A549 (cell line): ENCODE measurements around the gene FBXO41. TPM values are rescaled to one million over a fixed set of nuclear protein-coding genes. Genes with fewer than 3 reads are reported as not detected.
A peak's percentile ranks its signal among the peaks of the same experiment; 100 is the strongest.

ENCODE experiments used
- ATAC-seq, 2 experiments: fragments of 200-7000 bp in 1 of 2; fragments of >200 bp in 1 of 2; cut with Nextera tagmentation in 1 of 2; cut with Tn5 transposase in 1 of 2; 3 replicates each; pipeline versions ENCODE4 v1.8.0 to v1.9.1; 2018 to 2020; ENCODE audit warnings: mild to moderate bottlenecking in 1 of 2, moderate library complexity in 1 of 2
- CTCF ChIA-PET: fragments of 300-600 bp; sonication (Branson Sonifier 250); formaldehyde crosslinking; extraction: SDS; loops from one replicate; lab custom pipeline; 2021; ENCODE audit warnings: antibody characterized with exemption, inconsistent platforms; lab: Yijun Ruan, JAX
- POLR2A ChIA-PET: fragments of 350-600 bp; formaldehyde crosslinking; extraction: SDS; loops from one replicate; lab custom pipeline; 2021; ENCODE audit warnings: antibody characterized with exemption, inconsistent platforms; lab: Yijun Ruan, JAX
- DNase-seq, 2 experiments: peaks; one replicate each; pipeline versions ENCODE4 v3.0.0 to v3.0.0-alpha.2; 2011 to 2016; ENCODE audit warnings: low read depth in 1 of 2, low spot score in 1 of 2
- FAIRE-seq: peaks from 2 replicates; lab custom pipeline; 2011; peaks lifted over from hg19 to GRCh38; lab: Jason Lieb, UNC
- H3K27ac ChIP-seq, 2 experiments: fragments of >200 bp; sonication (Bioruptor Twin); formaldehyde crosslinking; 3 replicates each; pipeline ENCODE4 v1.5.1; 2016 to 2017
- H3K4me1 ChIP-seq: fragments of >200 bp; sonication (Bioruptor Twin); formaldehyde crosslinking; 3 replicates; pipeline ENCODE4 v1.6.1; 2016
- H3K4me2 ChIP-seq: fragments of >200 bp; sonication (Bioruptor Twin); formaldehyde crosslinking; 3 replicates; pipeline ENCODE4 v1.6.1; 2016
- H3K4me3 ChIP-seq: fragments of >200 bp; sonication (Bioruptor Twin); formaldehyde crosslinking; 3 replicates; pipeline ENCODE4 v1.5.1; 2016
- H3K9me3 ChIP-seq: fragments of >200 bp; sonication (Bioruptor Twin); formaldehyde crosslinking; 3 replicates; pipeline ENCODE4 v1.6.1; 2016
- CHD2 ChIP-seq: fragments of 150-350 bp; IDR thresholded peaks from 2 replicates; pipeline ENCODE4 v1.6.1; 2014; ENCODE audit warnings: low read length; ENCODE audit not compliant: partially characterized antibody
- CHD4 ChIP-seq: fragments of 200-600 bp; sonication (generic); IDR thresholded peaks from 2 replicates; pipeline ENCODE4 v1.6.1; 2016; ENCODE audit warnings: antibody characterized with exemption, mild to moderate bottlenecking, borderline replicate concordance
- ELK1 ChIP-seq: fragments of 150-350 bp; IDR thresholded peaks from 2 replicates; pipeline ENCODE4 v1.6.1; 2014; ENCODE audit warnings: low read depth, mild to moderate bottlenecking, low read length
- EP300 ChIP-seq, 2 experiments: fragments of >200 bp; sonication (Bioruptor Twin); formaldehyde crosslinking; IDR thresholded peaks; 2 replicates in 1 of 2; 3 replicates in 1 of 2; pipeline ENCODE4 v1.6.1; 2016 to 2017
- FOSB ChIP-seq: fragments of 250-450 bp; sonication (Bioruptor Pico); IDR thresholded peaks from 2 replicates; pipeline ENCODE4 v1.5.0; 2020; ENCODE audit warnings: mild to moderate bottlenecking, moderate library complexity
- FOSL2 ChIP-seq, 2 experiments: fragments of 450-650 bp in 1 of 2; fragments of >200 bp in 1 of 2; sonication (Bioruptor Twin) in 1 of 2; formaldehyde crosslinking; IDR thresholded peaks; 2 replicates each; pipeline versions ENCODE4 v1.5.0 to v1.6.1; 2016 to 2020; ENCODE audit warnings: mild to moderate bottlenecking in 1 of 2, moderate library complexity in 1 of 2
- HDAC2 ChIP-seq: fragments of 200-600 bp; sonication (generic); IDR thresholded peaks from 2 replicates; pipeline ENCODE4 v1.6.1; 2016
- MAFK ChIP-seq: fragments of 450-650 bp; IDR thresholded peaks from 2 replicates; pipeline ENCODE4 v1.6.1; 2014; ENCODE audit not compliant: partially characterized antibody
- MAX ChIP-seq: IDR thresholded peaks from 2 replicates; pipeline ENCODE4 v1.6.1; 2012
- NPAS2 ChIP-seq: fragments of 250-450 bp; sonication (Bioruptor Pico); IDR thresholded peaks from 2 replicates; pipeline ENCODE4 v1.8.0; 2022; ENCODE audit warnings: mild to moderate bottlenecking, moderate library complexity, borderline replicate concordance
- PHF8 ChIP-seq: fragments of 200-600 bp; sonication (generic); IDR thresholded peaks from 2 replicates; pipeline ENCODE4 v1.6.1; 2016; ENCODE audit warnings: low read depth, mild to moderate bottlenecking, antibody characterized with exemption, moderate library complexity, borderline replicate concordance
- POLR2AphosphoS2 ChIP-seq: conservative IDR thresholded peaks from 2 replicates; pipeline ENCODE4 v1.6.1; 2012; ENCODE audit warnings: low read length, improper control_type of control experiment, inconsistent platforms
- REST ChIP-seq: fragments of 200-600 bp; sonication (generic); IDR thresholded peaks from 2 replicates; pipeline ENCODE4 v1.6.1; 2016; ENCODE audit warnings: antibody characterized with exemption, mild to moderate bottlenecking, moderate library complexity
- RFX5 ChIP-seq: fragments of 450-650 bp; IDR thresholded peaks from 2 replicates; pipeline ENCODE4 v1.7.1; 2014; ENCODE audit warnings: antibody characterized with exemption, mild to moderate bottlenecking, moderate library complexity
- RNF2 ChIP-seq: fragments of 200-600 bp; sonication (generic); IDR thresholded peaks from 2 replicates; pipeline ENCODE4 v1.6.1; 2016; ENCODE audit warnings: low read depth, mild to moderate bottlenecking, antibody characterized with exemption, moderate library complexity, borderline replicate concordance
- TFCP2L1 ChIP-seq: fragments of 250-450 bp; sonication (Bioruptor Pico); IDR thresholded peaks from 2 replicates; pipeline ENCODE4 v1.5.0; 2021; ENCODE audit warnings: mild to moderate bottlenecking
- TP53 ChIP-seq: fragments of 250-450 bp; sonication (Bioruptor Pico); IDR thresholded peaks from 2 replicates; pipeline ENCODE4 v1.5.0; 2021; ENCODE audit warnings: mild to moderate bottlenecking, moderate library complexity
- WGBS: methylation state at CpG from one replicate; pipeline ENCODE4 v1.1.6; 2017; ENCODE audit errors: missing lambda C conversion rate; 5-methylcytosine and 5-hydroxymethylcytosine counted together
- polyA plus RNA-seq, 4 experiments: library from polyadenylated mRNA; depleted of rRNA in 3 of 4; stranded (reverse); fragments of >200 nt; fragmentation: RNase III in 1 of 4; extraction: RNeasy Plus Mini Kit Qiagen cat#74134 plus additional on column Dnase treatment in 1 of 4; gene quantifications; 2 replicates in 3 of 4; 3 replicates in 1 of 4; pipeline ENCODE4 v1.2.3, GENCODE V29; 2011 to 2017

Gene FBXO41
- polyA plus RNA-seq, 2 of the 4 experiments (the other 2 are of a cell fraction), result 3.2 to 6.4 TPM

GRCh38 chr2:73249636-73250035, 34.6 kb downstream of the FBXO41 start (continued):
- TF ChIP-seq ELK1, result no peak
- no peak for TF ChIP-seq TP53 (CRISPR knock-in tag)

- H3K4me3 ChIP-seq, result no peak overlapping the region
- no peak for TF ChIP-seq TFCP2L1 (CRISPR knock-in tag)
- no peak for TF ChIP-seq RFX5
- TF ChIP-seq FOSL2 (IDR thresholded peaks at IDR 0.05), result no peak
- TF ChIP-seq FOSL2 (CRISPR knock-in tag; IDR thresholded peaks at IDR 0.05), result no peak
- no peak for TF ChIP-seq EP300 (IDR thresholded peaks at IDR 0.05)
- no peak for TF ChIP-seq NPAS2 (CRISPR knock-in tag)
- TF ChIP-seq PHF8, result no peak
- peak; percentile 46 for TF ChIP-seq MAFK
- ChIA-PET CTCF (interaction anchor here (1.0 to 5.8 kb wide), 5 partner anchors 11 to 43 kb away, joined by 3 to 50 read pairs (median 5); no protein-coding TSS in a partner anchor), POLR2A (interaction anchor here (1.8 kb wide), 1 partner anchor 12 kb away, joined by 10 read pairs; the partner anchor contains the start of gene CCT7)
- ATAC-seq (no peak), FAIRE-seq (no peak), DNase-seq (no peak)
- H3K27ac ChIP-seq, result no peak overlapping the region
- H3K9me3 ChIP-seq, result no peaks in the 10 kb centered on the region
- H3K4me1 ChIP-seq, result no peaks in the 10 kb centered on the region
- WGBS, result 86% methylated on average over 3 of the region's 3 CpGs
- H3K4me2 ChIP-seq, result no peak overlapping the region
These were observed 37.4 kb downstream of the FBXO41 start for GRCh38 chr2:73246850-73247249.

- no peak for ATAC-seq
- DNase-seq, result no peak
- 69% methylated on average over 3 of the region's 3 CpGs for WGBS
- TF ChIP-seq RNF2 (no peak), CHD4 (no peak), CHD2 (no peak), FOSB (no peak), POLR2AphosphoS2 (no peak), REST (no peak), MAX (no peak), HDAC2 (no peak)
- POLR2A ChIA-PET, result interaction anchor here (1.5 to 1.9 kb wide), 2 partner anchors 11 to 13 kb away, joined by 5 to 10 read pairs; partner anchors contain the start of genes CCT7 and PRADC1
- H3K4me3 ChIP-seq, result no peak overlapping the region
- H3K9me3 ChIP-seq, result no peaks in the 10 kb centered on the region
- H3K4me1 ChIP-seq, result no peaks in the 10 kb centered on the region
- no peak for FAIRE-seq
- H3K27ac ChIP-seq, result no peak overlapping the region
- H3K4me2 ChIP-seq, result no peak overlapping the region
- CTCF ChIA-PET, result interaction anchor here (0.7 to 3.2 kb wide), 8 partner anchors 9 to 67 kb away, joined by 3 to 15 read pairs (median 4); partner anchors contain the start of genes CCT7 and PRADC1
These were observed 39.7 kb downstream of the FBXO41 start for GRCh38 chr2:73244580-73244979.
